ENCODE measurements around the gene C2orf76. TPM values are rescaled to one million over a fixed set of nuclear protein-coding genes. Genes with fewer than 3 reads are reported as not detected.

The C2orf76 gene
- total RNA-seq, 1 experiment from 2014 or later: 5.7 TPM

- Histone ChIP-seq H3K56ac (ENCODE audit: insufficient read length, low read depth, low read length) (no peak overlapping the region), H2BK120ac (ENCODE audit: low read depth, low read length, poor library complexity, severe bottlenecking) (no peak overlapping the region), H3K27me3 (ENCODE audit: insufficient read depth, low read length) (no peaks in the 10 kb centered on the region), H3K23ac (ENCODE audit: insufficient read length, low read depth, low read length) (no peak overlapping the region), H3K23me2 (ENCODE audit: insufficient read length, low read depth, low read length, poor library complexity, severe bottlenecking) (no peaks in the 10 kb centered on the region), H3K79me2 (ENCODE audit: insufficient read depth, low read length) (no peaks in the 10 kb centered on the region), H3K4me2 (ENCODE audit: insufficient read depth, insufficient read length, low read length) (no peak overlapping the region), H3K27ac (ENCODE audit: insufficient read length, low read depth, low read length) (no peak overlapping the region), H3T11ph (ENCODE audit: low read length) (no peak overlapping the region), H3K14ac (ENCODE audit: insufficient read depth, low read length) (no peak overlapping the region), H2BK5ac (ENCODE audit: insufficient read length, low read length) (no peak overlapping the region), H3K79me1 (ENCODE audit: insufficient read depth, low read depth, low read length, poor library complexity, severe bottlenecking) (no peaks in the 10 kb centered on the region), H4K5ac (ENCODE audit: insufficient read length, low read depth, low read length) (no peak overlapping the region), H2BK12ac (ENCODE audit: insufficient read length, low read depth, low read length) (no peak overlapping the region), H4K91ac (ENCODE audit: insufficient read length, low read depth, low read length) (no peak overlapping the region), H3K9ac (ENCODE audit: extremely low read depth, insufficient read length, low read length) (no peak overlapping the region), H2BK20ac (ENCODE audit: low read depth, low read length, poor library complexity, severe bottlenecking) (no peak overlapping the region), H3K4ac (ENCODE audit: low read depth, low read length) (no peak overlapping the region), H2AFZ (ENCODE audit: low read length) (no peak overlapping the region), H3K9me3 (ENCODE audit: control insufficient read depth, low read depth, low read length) (no peaks in the 10 kb centered on the region), H2BK15ac (ENCODE audit: low read depth, low read length) (no peak overlapping the region), H3K18ac (ENCODE audit: insufficient read length, low read depth, low read length) (no peak overlapping the region), H2AK5ac (ENCODE audit: insufficient read length, low read length) (no peak overlapping the region), H3K4me1 (ENCODE audit: insufficient read depth, low read length) (no peaks in the 10 kb centered on the region), H4K8ac (replicated peaks; ENCODE audit: insufficient read length, low read depth, low read length) (no peak overlapping the region), H4K20me1 (ENCODE audit: control insufficient read depth, insufficient read depth, insufficient read length) (no peaks in the 10 kb centered on the region)
- no peaks in the 10 kb centered on the region; a peak in 1 of 7 replicates for H3K36me3 Mint-ChIP-seq (ENCODE audit: insufficient read depth in 1 of 3, low read depth in 3 of 3)
- H3K4me3 Mint-ChIP-seq: no peak overlapping the region
- DNase-seq: no peak
- H3K27me3 Mint-ChIP-seq (ENCODE audit: low read depth): no peaks in the 10 kb centered on the region; the same call in 1 of the 2 replicates
- no CpG with 5 or more reads among the region's 21 CpGs for WGBS (ENCODE audit: extremely low coverage, insufficient read length, low lambda C conversion rate)
- peaks cover 0 to 12% of the 10 kb centered on the region in 2 experiments; a peak in 2 of 4 replicates for H3K4me1 Mint-ChIP-seq
- no peak overlapping the region for H3K27ac Mint-ChIP-seq
- no peaks in the 10 kb centered on the region for H3K9me3 Mint-ChIP-seq
- no peak for TF ChIP-seq CTCF (conservative IDR thresholded peaks at IDR 0.05)
Measured at GRCh38 chr2:119282146-119282995, 84.3 kb downstream of the C2orf76 start.

All from H9 (cell line).